GM06990 (cell line): ENCODE measurements around the gene BABAM2.

Experiments used
- DNase-seq: peaks from one replicate; pipeline ENCODE4 v3.0.0-alpha.2; 2011; ENCODE audit not compliant: insufficient read length; ENCODE audit errors: extremely low read depth
- H3K27me3 ChIP-seq: replicated peaks from 2 replicates; pipeline ENCODE4 v1.6.0; 2011; ENCODE audit warnings: low read length; ENCODE audit not compliant: control insufficient read depth, insufficient read depth
- H3K36me3 ChIP-seq: 2 replicates; pipeline ENCODE4 v1.5.1; 2011; ENCODE audit warnings: low read length; ENCODE audit not compliant: control insufficient read depth, insufficient read depth
- H3K4me3 ChIP-seq: replicated peaks from 2 replicates; pipeline ENCODE4 v1.5.1; 2011; ENCODE audit warnings: low read depth, mild to moderate bottlenecking, control low read depth, low read length
- TF ChIP-seq, protein P1 (sequence below): IDR thresholded peaks from 2 replicates; pipeline ENCODE4 v1.5.1; 2011; ENCODE audit warnings: low read length, control low read depth, mild to moderate bottlenecking, inconsistent platforms; ENCODE audit not compliant: insufficient read depth, poor library complexity, severe bottlenecking

Gene BABAM2

DNA sequence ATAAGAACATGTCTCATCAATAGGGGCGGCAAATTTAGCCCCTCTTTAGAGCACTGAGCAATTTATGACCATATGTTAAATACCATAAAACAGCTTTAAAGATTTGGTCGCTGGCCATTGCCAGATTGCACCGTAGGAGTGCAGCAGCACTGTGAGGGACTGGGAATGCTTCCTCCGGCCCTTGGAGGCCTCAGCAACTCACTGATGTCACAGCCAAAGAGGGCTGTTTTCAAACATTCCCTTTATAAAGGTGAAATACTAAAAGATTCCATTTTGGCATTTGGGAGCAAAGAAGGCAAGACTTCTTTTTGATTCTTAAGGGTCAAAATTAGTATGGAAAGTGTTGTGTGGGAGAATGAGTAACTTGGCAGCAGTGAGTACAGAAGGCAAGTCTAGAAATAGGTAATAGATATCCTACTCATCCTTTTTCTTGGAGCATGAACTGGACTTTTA lies 63.7 kb downstream of the BABAM2 start:
- Histone ChIP-seq H3K36me3 (no peaks in the 10 kb centered on the region), H3K27me3 (no peaks in the 10 kb centered on the region), H3K4me3 (no peak overlapping the region)
- TF ChIP-seq, protein P1, sequence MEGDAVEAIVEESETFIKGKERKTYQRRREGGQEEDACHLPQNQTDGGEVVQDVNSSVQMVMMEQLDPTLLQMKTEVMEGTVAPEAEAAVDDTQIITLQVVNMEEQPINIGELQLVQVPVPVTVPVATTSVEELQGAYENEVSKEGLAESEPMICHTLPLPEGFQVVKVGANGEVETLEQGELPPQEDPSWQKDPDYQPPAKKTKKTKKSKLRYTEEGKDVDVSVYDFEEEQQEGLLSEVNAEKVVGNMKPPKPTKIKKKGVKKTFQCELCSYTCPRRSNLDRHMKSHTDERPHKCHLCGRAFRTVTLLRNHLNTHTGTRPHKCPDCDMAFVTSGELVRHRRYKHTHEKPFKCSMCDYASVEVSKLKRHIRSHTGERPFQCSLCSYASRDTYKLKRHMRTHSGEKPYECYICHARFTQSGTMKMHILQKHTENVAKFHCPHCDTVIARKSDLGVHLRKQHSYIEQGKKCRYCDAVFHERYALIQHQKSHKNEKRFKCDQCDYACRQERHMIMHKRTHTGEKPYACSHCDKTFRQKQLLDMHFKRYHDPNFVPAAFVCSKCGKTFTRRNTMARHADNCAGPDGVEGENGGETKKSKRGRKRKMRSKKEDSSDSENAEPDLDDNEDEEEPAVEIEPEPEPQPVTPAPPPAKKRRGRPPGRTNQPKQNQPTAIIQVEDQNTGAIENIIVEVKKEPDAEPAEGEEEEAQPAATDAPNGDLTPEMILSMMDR, result no peak
- no peak for DNase-seq

- DNase-seq, result peak; percentile 3
- TF ChIP-seq, protein P1, result no peak
- Histone ChIP-seq H3K4me3 (no peak overlapping the region), H3K27me3 (no peaks in the 10 kb centered on the region), H3K36me3 (no peaks in the 10 kb centered on the region)
Observed at GRCh38 chr2:27954771-27955383, 64.3 kb downstream of the BABAM2 start.

DNA sequence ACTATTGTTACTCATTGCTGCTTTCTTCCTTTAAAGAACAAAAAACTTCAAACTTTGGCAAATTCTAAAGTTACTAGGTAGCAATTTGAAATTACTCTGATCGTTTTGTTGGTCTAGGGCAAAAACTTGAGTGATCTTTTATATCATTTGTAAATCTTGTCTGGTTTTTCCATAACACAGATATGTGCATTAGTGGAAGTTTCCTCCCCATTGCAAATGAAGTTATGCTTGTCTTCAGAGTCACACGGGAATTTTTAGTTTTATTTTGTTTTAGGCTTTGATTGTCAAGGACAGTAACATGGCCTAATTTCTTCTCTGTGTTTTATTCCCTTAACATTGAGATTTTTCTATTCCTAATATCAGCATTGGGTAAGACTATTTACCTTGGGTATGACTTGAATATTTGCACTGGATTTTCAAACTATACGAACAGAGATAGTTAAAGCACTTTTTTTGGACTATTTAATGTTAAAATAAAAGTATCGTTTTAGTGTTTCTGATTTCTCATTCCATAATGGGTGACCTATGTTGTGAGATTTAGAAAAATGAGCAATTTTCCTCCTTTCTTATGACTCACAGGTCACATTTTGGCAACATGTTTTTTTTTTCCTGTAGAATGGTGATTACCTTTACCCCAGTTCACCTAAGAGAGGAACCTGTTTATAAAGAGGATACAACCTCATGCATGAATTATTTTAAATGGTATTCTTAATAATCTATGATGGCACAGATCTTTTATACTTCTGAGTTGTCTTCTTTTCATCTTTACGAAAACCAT lies 65.0 kb downstream of the BABAM2 start:
- Histone ChIP-seq H3K36me3 (no peaks in the 10 kb centered on the region), H3K4me3 (no peak overlapping the region), H3K27me3 (no peaks in the 10 kb centered on the region)
- DNase-seq, result no peak
- TF ChIP-seq, protein P1, result no peak

DNA sequence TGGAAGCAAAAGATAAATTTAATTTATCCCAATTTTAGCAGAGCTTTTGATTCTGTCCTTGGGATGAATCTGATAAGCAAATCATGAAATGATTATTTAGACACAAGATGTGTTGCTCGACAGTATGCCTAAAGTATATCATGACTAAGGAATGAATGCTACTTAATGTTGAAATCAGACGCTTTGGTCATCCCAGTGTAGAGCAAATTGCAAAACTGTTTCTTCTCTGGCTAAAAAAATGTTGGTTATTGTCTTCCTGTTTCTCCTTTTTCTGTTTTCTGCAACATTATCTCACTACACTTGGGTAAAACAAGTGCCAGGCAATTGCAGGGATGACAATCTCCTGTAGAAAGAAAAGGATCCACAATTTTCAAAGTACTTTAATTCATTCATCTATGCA lies 66.4 kb downstream of the BABAM2 start:
- no peak for DNase-seq
- Histone ChIP-seq H3K36me3 (no peaks in the 10 kb centered on the region), H3K4me3 (no peak overlapping the region), H3K27me3 (no peaks in the 10 kb centered on the region)
- TF ChIP-seq, protein P1, result no peak

DNA sequence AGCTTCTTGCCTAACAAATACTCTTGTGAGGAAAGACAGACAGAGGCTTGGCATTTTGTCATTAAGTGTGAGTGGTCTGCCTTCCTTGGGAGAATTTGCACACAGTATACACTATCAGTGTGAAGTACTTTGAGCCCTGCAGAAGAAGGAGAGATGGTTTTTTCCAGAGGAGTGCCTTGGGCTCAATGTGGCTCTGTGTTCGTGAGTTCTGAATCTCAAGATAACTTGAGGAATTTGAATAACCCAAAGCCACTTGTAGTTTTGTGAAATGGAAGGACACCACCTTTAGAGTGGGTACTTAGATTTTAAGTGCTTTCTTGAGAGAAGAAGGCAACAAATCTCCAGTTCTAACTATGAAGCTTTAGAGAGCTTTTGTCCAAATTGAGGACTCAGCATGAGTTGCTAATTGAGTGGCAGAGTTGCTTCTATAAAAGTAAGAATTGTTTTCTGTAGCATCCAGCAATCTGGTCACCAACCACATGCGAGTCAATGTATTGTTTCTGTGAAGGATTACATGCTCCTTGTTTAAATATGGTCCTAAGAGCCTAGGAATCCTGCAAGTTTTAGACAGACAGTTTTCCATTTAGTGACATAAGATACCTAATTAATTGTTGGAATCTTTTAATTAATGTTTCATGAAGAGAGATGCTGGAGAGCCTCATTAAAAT lies 68.3 kb downstream of the BABAM2 start:
- H3K4me3 ChIP-seq, result no peak overlapping the region
- no peak for DNase-seq
- H3K36me3 ChIP-seq, result no peaks in the 10 kb centered on the region
- TF ChIP-seq, protein P1, result no peak
- no peaks in the 10 kb centered on the region for H3K27me3 ChIP-seq
